ENCODE results near the gene CLECL1. TPM values are rescaled to one million over a fixed set of nuclear protein-coding genes. Genes with fewer than 3 reads are reported as not detected.
"Not testable (repeated sequence)": the region's sequence is repeated elsewhere in the genome, so short reads cannot be mapped to it uniquely, and the experiment has no call there.

Gene CLECL1
- total and polyA plus RNA-seq, 8 donors: 0.31 to 0.43 TPM; not detected in 6

- H3K4me3 ChIP-seq: no peak overlapping the region
- FAIRE-seq (no peak), DNase-seq (no peak), ATAC-seq (peak in 2 of 4 donors; percentile 43 to 47)
- H3K36me3 ChIP-seq: no peaks in the 10 kb centered on the region
- H3K4me1 ChIP-seq: peaks cover 0 to 6% (median 0%) of the 10 kb centered on the region in 3 donors
- intact Hi-C loops (cut with DNase I): no loop called here
- no peak for TF ChIP-seq CTCF (IDR thresholded peaks at IDR 0.05)
- H3K27me3 ChIP-seq: no peaks in the 10 kb centered on the region
- H3K27ac ChIP-seq: peak overlapping the region in 2 of 4 donors; percentile 1 to 30
- H3K9me3 ChIP-seq: no peaks in the 10 kb centered on the region
- WGBS, 2 donors: 54 to 59% methylated on average over 5 of the region's 5 CpGs
Measured at GRCh38 chr12:9721394-9722092, 11.4 kb downstream of the CLECL1 start.

- ATAC-seq: no peak
- no peak overlapping the region for H3K4me3 ChIP-seq
- no peak for DNase-seq
- 27 to 81% methylated on average over 1 of the region's 1 CpG for WGBS, 2 donors
- FAIRE-seq: no peak
- TF ChIP-seq CTCF (IDR thresholded peaks at IDR 0.05): no peak
- H3K4me1 ChIP-seq: peaks cover 0 to 6% (median 0%) of the 10 kb centered on the region in 3 donors
- intact Hi-C loops (cut with DNase I): no loop called here
- no peak overlapping the region for H3K27ac ChIP-seq
- no peaks in the 10 kb centered on the region for H3K9me3 ChIP-seq
- H3K27me3 ChIP-seq: no peaks in the 10 kb centered on the region
- H3K36me3 ChIP-seq: no peaks in the 10 kb centered on the region
Measured at GRCh38 chr12:9719790-9720189, 13.1 kb downstream of the CLECL1 start.

GRCh38 chr12:9718968-9719367, 13.9 kb downstream of the CLECL1 start:
- no peak overlapping the region for H3K4me3 ChIP-seq
- FAIRE-seq (no peak), DNase-seq (no peak), ATAC-seq (no peak)
- no peak for TF ChIP-seq CTCF (IDR thresholded peaks at IDR 0.05)
- no peaks in the 10 kb centered on the region for H3K9me3 ChIP-seq
- H3K36me3 ChIP-seq: no peaks in the 10 kb centered on the region
- peaks cover 0 to 6% (median 0%) of the 10 kb centered on the region in 3 donors for H3K4me1 ChIP-seq
- H3K27ac ChIP-seq: no peak overlapping the region
- intact Hi-C loops (cut with DNase I): no loop called here
- 43 to 64% methylated on average over 7 of the region's 7 CpGs for WGBS, 2 donors
- no peaks in the 10 kb centered on the region for H3K27me3 ChIP-seq

- Histone ChIP-seq H3K27me3 (no peaks in the 10 kb centered on the region), H3K4me1 (peaks cover 0 to 6% (median 0%) of the 10 kb centered on the region in 3 donors), H3K27ac (no peak overlapping the region), H3K4me3 (no peak overlapping the region), H3K9me3 (no peaks in the 10 kb centered on the region), H3K36me3 (no peaks in the 10 kb centered on the region)
- FAIRE-seq: no peak
- intact Hi-C loops (cut with DNase I): no loop called here
- ATAC-seq: no peak
- no peak for DNase-seq
- TF ChIP-seq CTCF (IDR thresholded peaks at IDR 0.05): no peak
- 82 to 85% methylated on average over 15 of the region's 15 CpGs for WGBS, 2 donors
Measured at GRCh38 chr12:9717070-9717925, 15.6 kb downstream of the CLECL1 start.

GRCh38 chr12:9713032-9713558, 19.8 kb downstream of the CLECL1 start:
- intact Hi-C loops (cut with DNase I); H3K36me3 ChIP-seq; H3K4me3 ChIP-seq; H3K4me1 ChIP-seq; ATAC-seq; DNase-seq; H3K27ac ChIP-seq; H3K9me3 ChIP-seq; H3K27me3 ChIP-seq; FAIRE-seq: not testable (repeated sequence)
- WGBS, 2 donors: 55 to 65% methylated on average over 6 of the region's 6 CpGs
